Erythroblast (primary cell): ENCODE results near the gene VANGL1.

Experiments
- GATA1 ChIP-seq: IDR thresholded peaks from 2 replicates; pipeline ENCODE4 v1.6.1; 2011; ENCODE audit warnings: low read depth, mild to moderate bottlenecking, control low read depth, low read length, moderate library complexity
- POLR2A ChIP-seq: IDR thresholded peaks from 2 replicates; pipeline ENCODE4 v1.6.1; 2011; ENCODE audit warnings: mild to moderate bottlenecking, low read length

DNA sequence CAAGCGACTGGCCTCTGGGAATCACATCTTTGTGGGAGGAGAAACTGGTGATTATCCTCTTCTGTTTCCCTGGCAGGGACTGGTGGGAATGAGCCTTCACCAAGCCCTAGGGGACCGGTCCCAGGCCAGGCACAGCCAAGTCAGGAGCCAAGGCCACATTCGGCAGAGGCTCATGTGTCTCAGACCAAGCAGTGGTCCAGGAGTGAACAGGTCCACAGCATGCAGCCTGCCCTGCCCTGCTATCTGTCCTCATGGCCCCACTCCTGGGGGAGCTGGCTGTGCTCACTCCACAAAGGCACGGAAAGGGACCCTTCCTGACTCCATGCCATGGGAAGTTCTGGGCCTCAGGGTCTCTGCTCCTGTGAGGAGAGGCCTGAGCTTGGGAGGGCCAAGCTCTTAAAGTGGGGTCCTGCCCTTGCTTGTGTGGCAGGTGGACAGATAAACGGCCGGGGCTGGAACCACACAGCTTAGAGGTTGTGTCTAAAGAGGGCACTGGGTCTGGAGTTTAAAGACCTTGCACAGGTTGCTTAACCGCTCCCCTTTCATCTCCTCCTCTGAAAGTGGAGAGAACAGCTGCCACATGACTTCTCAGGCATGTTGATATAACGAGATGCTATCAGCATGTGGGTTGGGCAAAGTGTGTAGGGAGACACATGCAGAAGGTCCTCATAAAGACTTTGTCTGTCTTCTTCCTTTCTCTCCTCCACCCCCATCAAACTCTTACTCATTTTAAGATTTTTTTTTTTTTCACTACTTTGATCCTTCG lies 69.3 kb downstream of the VANGL1 start:
- no peak for TF ChIP-seq POLR2A
- no peak for TF ChIP-seq GATA1
